HG03108 (cell line): ENCODE results near the gene RGPD5.
A peak's percentile ranks its signal among the peaks of the same experiment; 100 is the strongest.
"Not testable (repeated sequence)": the region's sequence is repeated elsewhere in the genome, so short reads cannot be mapped to it uniquely, and the experiment has no call there.

Experiments used
- ATAC-seq: cut with Tn5 transposase; IDR thresholded peaks from one replicate; pipeline ENCODE4 v1.9.1; 2021; ENCODE audit warnings: moderate library complexity; ENCODE audit not compliant: unreplicated experiment

Gene RGPD5

DNA sequence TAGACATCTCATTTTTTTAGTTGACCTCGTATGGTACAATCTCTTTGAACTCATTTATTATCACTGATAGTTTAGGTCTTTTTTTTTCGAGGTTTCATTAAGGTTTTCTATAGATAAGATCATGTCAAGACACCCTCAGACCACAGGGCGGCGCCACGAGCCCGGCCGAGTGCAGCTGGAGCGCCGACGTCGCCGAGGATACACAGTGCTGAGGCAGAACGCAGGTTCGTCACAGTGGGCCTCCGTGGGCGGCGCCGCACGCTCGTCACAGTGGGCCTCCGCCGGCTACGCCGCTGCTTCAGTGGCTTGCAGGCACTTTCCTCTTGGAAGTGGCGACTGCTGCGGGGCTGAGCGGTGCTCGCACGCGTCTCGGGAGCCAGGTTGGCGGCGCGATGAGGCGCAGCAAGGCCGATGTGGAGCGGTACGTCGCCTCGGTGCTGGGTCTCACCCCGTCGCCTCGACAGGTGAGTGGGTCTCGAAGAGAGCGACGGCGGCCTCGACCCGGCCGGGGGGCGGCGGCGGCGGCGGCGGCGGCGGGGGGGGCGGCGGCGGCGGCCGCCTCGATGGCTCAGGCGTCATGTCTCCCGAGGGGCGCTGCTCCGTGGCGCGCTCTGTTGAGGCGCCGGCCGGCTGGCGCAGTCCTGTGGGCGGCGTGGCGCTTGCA is at the start of gene RGPD5:
Gene RGPD5 (plus strand): TSS at position 232 of the 664 bp plus-strand sequence. CDS start 161 bp downstream, at position 393.
- peak; percentile 99 for ATAC-seq

DNA sequence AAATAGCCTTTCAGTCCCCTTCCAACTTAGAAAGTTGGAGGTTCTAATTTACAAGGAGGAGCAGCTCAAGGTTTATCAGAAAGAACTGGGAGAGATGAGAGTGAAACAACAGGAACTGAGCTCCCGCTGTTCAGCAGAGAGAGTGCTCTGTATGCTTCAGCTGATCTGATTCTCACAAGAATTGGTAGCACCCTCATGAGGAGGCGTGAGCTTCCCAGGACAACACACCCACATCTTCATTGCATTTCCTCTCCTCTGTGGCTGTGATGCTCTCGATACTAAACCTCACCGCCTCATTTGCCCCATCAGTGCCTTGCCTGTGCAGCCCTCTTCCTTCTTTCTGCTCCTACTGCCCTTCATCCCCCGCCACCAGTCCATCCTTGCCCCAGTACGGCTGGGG is 42.5 kb upstream of the RGPD5 start:
- not testable (repeated sequence) for ATAC-seq

DNA sequence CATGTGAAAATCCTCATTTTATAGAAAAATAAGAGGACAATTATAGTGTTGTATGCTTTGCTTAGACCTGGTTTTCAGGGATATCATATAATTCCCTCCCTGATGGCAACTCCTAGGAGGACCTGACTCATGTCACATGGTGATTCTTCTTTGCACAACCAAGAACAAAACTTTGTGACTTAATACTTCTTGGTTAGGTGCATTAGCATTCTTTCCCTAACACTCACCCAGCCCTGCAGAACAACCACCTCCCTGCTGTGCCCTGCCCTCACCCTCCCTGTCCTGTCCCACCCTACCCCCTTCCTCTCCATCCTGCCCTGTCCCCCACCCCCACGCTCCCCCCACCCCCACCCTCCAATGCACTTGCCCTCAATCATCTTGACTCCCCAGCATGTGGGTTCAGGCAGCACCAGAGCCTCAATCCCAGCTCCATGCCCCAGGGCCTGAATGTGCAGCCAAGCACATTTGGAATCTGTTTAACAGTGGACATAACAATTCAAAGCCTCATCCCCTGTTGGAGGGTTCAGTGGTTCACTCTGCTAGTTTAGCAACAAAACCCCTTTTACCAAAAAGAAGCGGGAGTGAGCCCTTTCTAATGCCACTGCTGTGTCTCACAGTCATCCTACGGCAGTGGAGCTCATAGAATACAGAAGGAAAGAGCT is 36.8 kb upstream of the RGPD5 start:
- ATAC-seq, result not testable (repeated sequence)

DNA sequence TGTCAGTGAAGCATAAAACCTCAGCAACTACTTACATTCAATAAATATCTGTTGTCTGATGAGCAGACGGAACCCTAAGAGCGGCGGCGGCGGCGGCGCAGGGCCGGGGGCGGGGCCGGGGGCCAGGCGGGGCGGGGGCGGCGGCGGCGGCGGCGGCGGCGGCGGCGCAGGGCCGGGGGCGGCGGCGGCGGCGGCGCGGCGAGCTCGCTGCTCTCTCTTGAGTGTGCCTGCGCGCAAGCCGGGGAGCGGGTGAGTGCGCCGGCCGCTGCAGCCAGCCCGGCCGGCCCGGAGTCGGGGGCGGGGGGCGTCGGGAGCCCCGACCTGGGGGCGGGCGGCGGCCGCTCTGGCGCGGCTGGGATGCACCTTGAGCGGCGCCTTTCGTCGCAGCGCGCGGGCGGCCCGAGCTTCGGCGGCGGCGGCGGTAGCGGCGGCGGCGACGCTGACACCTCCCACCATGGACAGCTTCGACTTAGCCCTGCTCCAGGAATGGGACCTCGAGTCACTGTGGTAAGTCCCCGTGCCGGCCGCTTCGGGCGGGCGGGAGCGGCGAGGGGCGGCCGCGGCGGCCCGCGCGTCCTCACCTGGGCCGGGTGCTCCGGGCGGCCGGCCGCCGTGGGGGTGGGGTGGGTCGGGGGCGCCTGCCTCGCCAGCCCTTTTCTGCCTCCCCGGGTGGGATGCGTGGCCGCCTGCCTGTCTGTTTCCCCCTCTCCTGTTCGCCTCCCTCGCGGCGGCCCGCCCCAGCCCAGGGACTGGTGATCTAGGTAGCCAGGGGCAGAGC is 33.7 kb upstream of the RGPD5 start:
- ATAC-seq, result not testable (repeated sequence)

DNA sequence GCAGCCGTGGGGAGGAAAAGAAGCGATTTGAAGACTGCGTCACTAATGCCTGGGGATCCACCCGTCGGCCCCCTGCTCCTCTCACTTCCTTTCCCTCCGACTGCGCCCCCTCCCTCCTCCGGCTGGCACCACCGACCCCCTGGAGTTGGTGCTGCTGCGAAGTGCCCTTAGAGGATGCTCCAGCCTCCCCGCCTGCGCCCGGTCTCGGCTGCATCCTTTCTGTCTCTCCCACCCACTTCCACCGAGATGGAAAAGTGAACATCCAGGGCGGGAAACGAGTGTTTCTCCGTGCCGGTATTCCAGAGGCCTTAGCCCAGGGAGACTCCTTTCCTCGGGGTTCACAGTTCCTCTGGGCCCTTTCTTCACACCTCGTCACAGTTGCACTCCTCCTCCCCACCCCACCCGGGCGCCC is 33.1 kb upstream of the RGPD5 start:
- ATAC-seq, result not testable (repeated sequence)

DNA sequence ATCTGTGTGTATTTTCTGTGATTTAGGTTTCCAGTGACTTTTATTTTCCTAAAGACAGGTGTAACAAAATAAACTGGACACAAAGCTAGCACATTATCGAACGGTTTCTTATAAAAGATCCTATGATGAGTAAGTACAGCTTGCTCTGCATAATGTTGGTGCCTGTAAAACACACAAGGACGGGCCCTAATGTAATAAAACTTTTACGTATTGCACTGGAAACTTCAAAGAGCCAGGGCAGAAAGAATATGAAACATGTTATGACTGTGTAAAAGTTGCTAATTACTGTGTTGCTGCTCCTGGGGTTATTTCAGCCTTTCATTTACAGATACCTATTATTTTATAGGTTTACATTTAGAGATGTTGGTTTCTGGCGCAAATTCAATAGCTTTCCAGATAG is 32.1 kb upstream of the RGPD5 start:
- ATAC-seq, result not testable (repeated sequence)

DNA sequence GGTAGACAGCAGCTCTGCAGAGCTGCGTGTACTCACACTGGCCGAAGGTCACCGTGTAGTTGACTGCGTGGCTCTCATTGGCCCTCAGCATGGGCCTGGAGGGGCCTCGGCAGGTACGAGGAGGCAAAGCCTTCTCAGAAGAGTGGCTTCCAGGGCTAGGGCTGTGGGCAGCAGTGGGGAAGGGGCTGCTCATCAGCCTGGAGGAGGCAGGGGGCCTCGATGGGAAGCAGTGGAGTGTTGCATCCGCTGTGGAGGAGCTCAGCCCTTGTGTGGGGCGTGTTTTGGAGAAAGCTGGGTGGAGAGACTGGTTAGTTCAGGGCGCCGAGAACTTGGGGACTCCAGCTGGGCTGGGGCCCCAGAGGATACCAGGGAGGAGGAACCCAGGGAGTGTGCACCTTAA is 28.0 kb upstream of the RGPD5 start:
- not testable (repeated sequence) for ATAC-seq

DNA sequence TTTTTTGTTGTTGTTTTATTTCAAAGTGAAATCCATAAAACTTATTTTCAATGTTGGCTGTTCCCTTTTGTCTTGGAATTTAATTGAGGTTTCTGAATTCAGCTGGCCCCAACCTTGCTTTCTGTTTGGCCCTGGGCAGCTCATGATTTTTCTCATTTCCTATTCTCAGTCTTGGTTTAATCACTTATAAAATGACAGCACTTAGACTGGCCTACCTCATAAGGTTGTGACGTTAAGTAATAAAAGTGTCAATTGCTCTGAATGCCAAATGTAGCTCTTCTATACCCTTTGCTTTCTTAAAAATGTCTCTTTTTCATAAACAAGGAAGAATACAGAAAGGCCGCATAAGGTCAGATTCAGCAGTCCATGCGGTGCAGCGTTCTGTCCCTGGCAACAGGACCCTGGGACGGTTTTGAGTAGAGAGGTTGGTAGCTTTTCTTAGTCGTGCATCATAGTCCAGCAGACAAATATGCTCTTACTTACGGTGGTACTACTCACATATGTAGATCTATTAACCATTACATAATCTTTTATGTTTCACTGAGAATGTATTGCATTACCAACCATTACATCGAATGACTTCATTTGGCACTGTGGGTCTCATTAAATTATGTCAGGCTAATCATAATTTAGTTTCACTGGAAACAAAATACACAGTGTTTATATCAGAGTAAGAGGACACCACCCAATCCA is 27.1 kb upstream of the RGPD5 start:
- not testable (repeated sequence) for ATAC-seq

DNA sequence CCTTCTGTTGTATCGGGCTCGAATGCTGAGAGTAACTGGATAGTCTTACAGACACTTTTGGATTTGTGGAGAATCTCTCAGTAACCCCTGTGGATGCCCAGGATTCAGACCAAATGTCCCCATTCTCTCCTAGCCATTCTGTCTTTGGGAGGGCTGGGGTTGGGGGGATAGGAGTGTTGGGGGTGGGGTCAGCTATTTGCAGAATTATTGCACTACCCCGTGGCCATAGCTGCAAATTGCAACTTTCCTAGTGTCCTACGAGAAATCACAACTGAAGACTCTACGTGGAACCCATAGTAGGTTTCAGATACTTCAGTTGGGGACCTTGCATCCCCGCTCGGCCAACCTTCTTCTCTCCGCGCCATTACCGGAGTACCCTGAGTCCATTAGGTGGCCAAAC is 25.2 kb upstream of the RGPD5 start:
- not testable (repeated sequence) for ATAC-seq

DNA sequence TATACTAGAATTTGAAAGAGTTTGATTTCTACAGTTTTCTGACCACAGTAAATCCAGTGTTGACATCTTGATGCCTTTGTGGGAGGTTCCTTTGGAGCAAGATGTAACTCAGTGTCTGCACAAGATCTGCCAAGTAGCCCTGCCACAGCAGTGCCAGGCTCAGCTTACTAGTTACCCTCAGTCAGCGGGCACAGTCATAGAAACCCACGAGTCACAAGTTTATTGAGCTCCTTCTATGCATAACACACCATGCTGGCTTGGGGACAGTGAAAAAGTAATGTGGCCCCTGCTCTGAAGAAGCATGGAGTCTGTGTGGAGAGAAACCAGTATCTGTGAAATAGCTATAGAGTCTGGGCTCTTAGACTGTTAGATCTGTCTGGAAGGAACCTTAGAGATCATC is 15.0 kb upstream of the RGPD5 start:
- not testable (repeated sequence) for ATAC-seq

DNA sequence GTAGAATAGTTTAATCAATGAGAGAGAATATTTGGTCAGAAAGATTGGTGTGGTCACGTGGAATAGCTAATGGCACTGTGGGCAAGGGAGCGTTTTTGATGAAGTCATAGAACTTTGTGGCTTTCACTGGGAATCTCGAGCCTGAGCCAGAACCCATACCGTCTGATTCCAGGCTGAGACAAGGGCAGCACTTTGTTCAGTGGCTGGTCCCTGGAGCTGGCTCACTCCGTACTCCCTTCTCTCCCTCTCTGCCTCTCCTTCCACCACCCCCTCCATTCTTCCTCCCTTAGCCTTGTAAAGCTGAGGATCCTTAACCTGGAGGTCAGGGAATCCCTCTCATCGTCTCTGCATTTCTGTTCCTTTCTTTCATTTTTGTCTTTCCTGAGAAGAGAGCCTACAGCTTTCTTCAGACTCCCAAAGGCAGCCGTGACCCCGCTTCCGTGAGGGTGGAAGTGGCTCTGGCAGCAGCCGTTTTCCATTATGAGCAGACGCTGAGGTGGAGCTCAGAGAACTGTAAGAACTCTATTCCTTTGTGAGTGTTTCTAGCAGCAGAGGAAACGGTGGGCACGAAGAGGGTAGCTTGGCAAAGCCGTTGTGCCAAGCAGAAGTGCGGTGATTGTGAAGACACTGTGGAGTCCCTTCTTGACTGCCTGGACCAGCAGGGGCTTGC is 12.8 kb upstream of the RGPD5 start:
- ATAC-seq, result not testable (repeated sequence)

DNA sequence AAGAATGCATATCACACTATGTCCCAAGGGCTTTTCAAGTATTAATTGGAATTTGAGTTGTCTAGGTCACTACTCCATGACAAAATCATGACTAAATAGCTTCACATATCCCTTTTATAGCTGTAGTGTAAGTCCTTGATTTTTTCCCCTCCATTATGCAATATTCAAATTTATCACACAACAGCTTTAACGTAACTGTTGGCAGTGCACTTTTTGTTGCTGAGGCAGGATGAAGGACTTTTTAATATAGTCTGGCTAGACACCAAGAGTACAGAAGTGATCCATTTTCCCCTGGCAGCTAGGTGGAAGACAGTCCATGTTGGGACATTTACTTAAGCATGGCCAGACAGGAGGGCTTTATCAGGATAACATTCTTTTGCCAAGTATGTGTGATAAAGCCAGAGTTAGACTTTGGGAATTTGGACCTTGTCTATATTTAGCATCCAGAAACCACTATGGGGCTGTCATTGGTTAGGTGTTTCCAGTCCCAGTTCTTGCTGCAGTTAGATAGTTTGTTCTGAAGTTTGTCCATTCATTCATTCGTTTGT is 11.6 kb upstream of the RGPD5 start:
- not testable (repeated sequence) for ATAC-seq

DNA sequence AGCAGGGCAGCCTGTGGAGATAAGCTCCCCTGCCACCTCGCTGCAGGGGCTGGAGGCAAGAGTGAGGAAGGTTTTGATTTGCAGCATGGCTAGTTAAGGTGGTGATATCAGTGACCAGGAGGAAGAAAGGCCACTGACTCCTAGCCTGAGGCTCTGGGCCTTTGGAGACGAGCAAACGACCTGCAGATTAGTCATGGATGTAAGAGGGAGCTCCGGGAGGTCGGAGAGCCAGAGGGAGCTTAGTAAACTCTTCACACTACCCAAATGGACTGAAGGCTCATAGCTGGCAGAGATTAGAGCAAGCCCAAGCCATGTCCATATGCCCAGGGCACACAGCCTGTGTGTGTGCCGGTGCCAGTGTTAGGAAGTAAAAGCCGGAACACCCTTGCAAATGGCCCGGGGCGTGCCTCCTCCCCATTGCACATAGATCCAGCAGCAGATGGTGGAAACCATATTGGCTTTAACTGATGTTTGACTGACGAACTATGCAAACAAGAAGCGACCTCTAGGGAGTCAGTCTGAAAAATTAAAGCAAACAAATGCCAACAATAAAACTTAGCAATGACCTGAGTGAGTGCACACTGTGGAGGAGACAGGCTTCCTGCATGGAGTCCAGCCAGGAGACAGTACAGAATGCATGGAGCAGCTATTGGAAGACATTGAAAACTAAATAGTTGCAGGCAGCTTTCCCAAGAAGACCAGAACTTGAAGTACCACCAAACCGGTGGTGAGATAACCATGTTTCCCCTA is 2.4 kb upstream of the RGPD5 start:
- not testable (repeated sequence) for ATAC-seq

DNA sequence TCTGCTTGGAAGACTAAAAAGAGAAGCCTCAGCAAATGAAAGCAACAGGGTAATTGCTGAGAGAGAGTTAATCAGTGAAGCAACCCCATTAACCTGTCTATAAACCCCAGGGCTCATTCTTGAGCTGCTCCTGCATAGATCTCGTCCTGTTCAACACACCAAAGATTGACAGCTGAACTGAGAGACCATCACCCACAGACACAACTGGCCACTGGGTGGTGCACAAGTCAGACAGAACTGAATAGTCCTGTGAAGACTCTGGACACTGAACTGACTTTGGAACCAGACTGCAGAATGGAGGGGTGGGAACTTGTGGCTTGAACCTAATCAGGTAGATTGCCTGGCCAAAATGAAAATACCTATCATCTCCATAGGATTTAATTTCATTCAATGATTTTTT is 1.4 kb upstream of the RGPD5 start:
- not testable (repeated sequence) for ATAC-seq

DNA sequence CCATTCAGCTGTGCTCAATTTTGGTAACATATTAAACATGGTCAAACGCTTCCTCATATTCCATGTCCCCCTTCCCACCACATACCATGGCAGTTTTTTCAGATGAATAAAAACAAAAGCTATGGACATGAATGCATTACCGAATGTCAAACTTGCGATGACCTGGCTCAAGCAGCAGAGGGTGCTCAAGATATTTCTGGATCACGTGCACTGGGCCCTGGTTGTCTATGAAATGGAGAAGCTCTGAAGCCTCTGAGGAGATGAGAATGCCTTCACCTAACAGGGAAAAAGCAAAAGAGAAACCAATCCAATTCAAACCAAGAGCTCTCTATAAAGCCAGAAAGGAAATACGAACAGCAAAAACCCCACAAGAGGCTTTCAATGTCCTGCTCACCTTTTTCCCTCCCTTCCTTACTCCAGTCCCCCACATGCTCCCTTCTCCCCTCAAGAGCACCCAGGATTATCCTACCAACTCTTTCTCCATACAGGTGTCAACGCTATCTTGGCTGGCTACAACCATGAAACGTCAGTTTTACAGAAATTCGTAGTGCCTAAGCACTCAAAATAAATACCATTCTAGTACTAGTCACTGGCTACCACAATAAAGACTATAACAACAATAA is 77.1 kb downstream of the RGPD5 start:
- ATAC-seq, result peak; percentile 89

DNA sequence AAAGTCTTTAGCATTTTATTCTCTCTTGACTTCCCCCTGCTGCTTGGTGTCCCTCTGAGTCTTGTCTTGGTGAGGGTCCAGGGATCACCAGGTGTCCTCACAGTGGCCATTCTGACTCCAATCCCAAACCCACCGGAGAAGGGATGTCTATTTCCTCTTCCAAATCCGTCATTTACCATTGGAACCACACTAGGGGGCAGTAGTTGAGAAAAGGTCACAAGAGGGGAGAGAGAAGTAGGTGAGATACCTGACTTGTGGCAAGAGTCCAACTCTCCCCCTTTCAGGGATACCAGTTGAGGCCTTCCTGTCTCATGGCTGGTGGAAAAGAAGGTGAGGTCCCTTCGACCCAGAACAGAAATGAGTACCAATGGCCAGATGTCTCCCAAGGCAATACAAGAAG is 82.5 kb downstream of the RGPD5 start:
- ATAC-seq, result not testable (repeated sequence)

DNA sequence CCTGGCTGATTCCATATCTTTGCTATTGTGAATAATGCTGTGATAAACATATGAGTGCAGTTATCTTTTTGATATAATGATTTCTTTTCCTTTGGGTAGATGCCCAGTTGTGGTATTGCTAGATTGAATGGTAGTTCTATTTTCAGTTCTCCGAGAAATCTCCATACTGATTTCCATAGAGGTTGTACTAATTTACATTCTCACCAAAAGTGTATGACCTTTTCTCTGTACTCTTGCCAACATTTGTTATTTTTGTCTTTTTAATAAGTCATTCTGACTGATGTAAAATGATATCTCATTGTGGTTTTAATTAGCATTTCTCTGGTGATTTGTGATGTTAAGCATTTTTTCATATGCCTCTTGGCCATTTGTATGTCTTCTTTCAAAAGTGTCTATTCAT is 88.0 kb downstream of the RGPD5 start:
- not testable (repeated sequence) for ATAC-seq

DNA sequence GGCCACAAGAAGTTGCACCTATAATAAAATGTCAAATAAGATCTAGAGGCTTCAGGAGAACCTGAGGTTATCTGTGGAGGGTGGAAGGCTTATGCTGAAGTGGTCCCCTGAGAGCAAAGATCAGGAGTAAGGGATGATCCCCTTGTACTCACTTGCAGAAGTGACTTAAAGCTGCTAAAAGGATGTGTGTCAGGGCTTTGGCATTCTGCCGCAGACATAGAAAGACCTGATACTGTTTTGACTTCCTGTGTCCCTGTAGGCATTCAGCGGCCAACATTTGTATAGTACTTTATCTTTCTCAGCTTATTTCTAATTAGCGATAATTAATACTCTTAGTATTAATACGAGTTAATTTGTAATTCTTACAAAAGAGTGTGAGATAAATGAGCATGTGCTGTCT is 94.3 kb downstream of the RGPD5 start:
- not testable (repeated sequence) for ATAC-seq

DNA sequence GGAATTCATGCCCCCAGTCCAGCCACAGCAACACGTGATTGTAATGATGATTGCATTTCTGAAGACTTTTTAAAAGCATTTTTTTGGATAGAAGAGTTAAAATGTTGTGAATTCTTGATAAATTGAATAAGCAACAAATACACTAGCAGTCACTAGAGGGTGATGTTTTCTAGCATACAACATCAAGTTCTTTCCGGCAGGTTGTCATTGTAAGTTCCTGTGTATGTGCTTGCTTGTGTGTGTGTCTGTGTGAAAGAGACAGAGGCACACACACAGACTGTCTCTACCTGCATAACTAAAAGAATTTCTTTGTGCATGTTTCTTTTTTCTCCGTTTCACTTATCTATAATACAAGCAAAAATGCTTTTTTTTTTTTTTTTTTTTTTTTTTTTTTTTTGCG is 95.8 kb downstream of the RGPD5 start:
- ATAC-seq, result not testable (repeated sequence)
